GM23248 (cell line): ENCODE data around the gene WIPF2.

Experiments used
- EZH2 ChIP-seq: fragments of 200-600 bp; sonication (generic); IDR thresholded peaks from 2 replicates; pipeline ENCODE4 v1.6.1; 2018; ENCODE audit warnings: antibody characterized with exemption, mild to moderate bottlenecking; ENCODE audit not compliant: insufficient read depth, poor library complexity, severe bottlenecking
- EZH2phosphoT487 ChIP-seq: fragments of 200-600 bp; sonication (generic); IDR thresholded peaks from 2 replicates; pipeline ENCODE4 v1.6.1; 2018; ENCODE audit warnings: antibody characterized with exemption, moderate library complexity, mild to moderate bottlenecking, low read depth; ENCODE audit not compliant: insufficient read depth

- TF ChIP-seq EZH2 (no peak), EZH2phosphoT487 (no peak)
Observed at GRCh38 chr17:40173091-40173777, 45.9 kb upstream of the WIPF2 start.
